Stimulated activated CD4-positive, alpha-beta T cell treated with anti-CD3 and anti-CD28 coated beads, Interleukin-4, amount 100 ng/mL, for 24 hours (primary cell): ENCODE measurements around the gene CCDC9B.

ENCODE experiments used
- DNase-seq: peaks from one replicate; pipeline ENCODE4 v3.0.0-alpha.2; 2020

CCDC9B gene

GRCh38 chr15:40340740-40341400 lies at the start of gene CCDC9B:
Gene CCDC9B, minus strand, starts transcription at chr15:40340939. Its CDS starts 120 bp downstream, at chr15:40340819.
- DNase-seq, result no peak

- no peak for DNase-seq
These were observed 49.3 kb upstream of the CCDC9B start for GRCh38 chr15:40389824-40390595.

GRCh38 chr15:40388941-40389823 lies 48.4 kb upstream of the CCDC9B start:
- no peak for DNase-seq

GRCh38 chr15:40386480-40386879 lies 45.7 kb upstream of the CCDC9B start:
- no peak for DNase-seq

GRCh38 chr15:40382580-40383456 lies 42.1 kb upstream of the CCDC9B start, which contains the start of gene KNSTRN:
Gene KNSTRN, plus strand, starts transcription at chr15:40382721. Its CDS starts 115 bp downstream, at chr15:40382836.
- peak; percentile 96 for DNase-seq

- no peak for DNase-seq
These were observed 41.2 kb upstream of the CCDC9B start for GRCh38 chr15:40381818-40382529.

- DNase-seq, result no peak
These were observed 39.9 kb upstream of the CCDC9B start for GRCh38 chr15:40380636-40381035.

- DNase-seq, result no peak
These were observed 39.1 kb upstream of the CCDC9B start for GRCh38 chr15:40379853-40380252.

- no peak for DNase-seq
These were observed 38.6 kb upstream of the CCDC9B start for GRCh38 chr15:40379374-40379773.

GRCh38 chr15:40377606-40378005 lies 36.9 kb upstream of the CCDC9B start:
- DNase-seq, result no peak

GRCh38 chr15:40372981-40373380 lies 32.2 kb upstream of the CCDC9B start:
- no peak for DNase-seq

- DNase-seq, result no peak
These were observed 29.2 kb upstream of the CCDC9B start for GRCh38 chr15:40369971-40370370.

- no peak for DNase-seq
These were observed 28.7 kb upstream of the CCDC9B start for GRCh38 chr15:40369474-40369869.

- no peak for DNase-seq
These were observed 28.2 kb upstream of the CCDC9B start for GRCh38 chr15:40368719-40369473.

GRCh38 chr15:40367686-40368611 lies 27.2 kb upstream of the CCDC9B start:
- DNase-seq, result peak; percentile 84

- DNase-seq, result no peak
These were observed 26.6 kb upstream of the CCDC9B start for GRCh38 chr15:40367371-40367685.

- DNase-seq, result no peak
These were observed 26.0 kb upstream of the CCDC9B start for GRCh38 chr15:40366457-40367370.

GRCh38 chr15:40365624-40366456 lies 25.1 kb upstream of the CCDC9B start:
- DNase-seq, result no peak
